OCI-LY1 (cell line): Measurements from ENCODE around the gene CRTAP.

Experiments
- H2AFZ ChIP-seq: fragments of 200-600 bp; sonication (generic), shearing (Covaris generic); 2 replicates; pipeline ENCODE4 v1.6.0; 2014; ENCODE audit warnings: antibody characterized with exemption, mild to moderate bottlenecking, low read length
- H3F3A ChIP-seq: fragments of 200-600 bp; sonication (generic), shearing (Covaris generic); 2 replicates; pipeline ENCODE4 v1.6.0; 2014; ENCODE audit warnings: mild to moderate bottlenecking, antibody characterized with exemption, low read length, moderate library complexity; ENCODE audit not compliant: insufficient read depth
- H3K27ac ChIP-seq: fragments of 200-600 bp; sonication (generic); 2 replicates; pipeline ENCODE4 v1.5.1; 2014; ENCODE audit warnings: low read length, mixed run types, mild to moderate bottlenecking, low read depth; ENCODE audit not compliant: poor library complexity, severe bottlenecking
- H3K27me3 ChIP-seq: fragments of 200-600 bp; sonication (generic); 2 replicates; pipeline ENCODE4 v1.6.0; 2014; ENCODE audit warnings: antibody characterized with exemption, mild to moderate bottlenecking, low read length, moderate library complexity; ENCODE audit not compliant: insufficient read depth
- H3K36me3 ChIP-seq: fragments of 200-600 bp; sonication (generic); 2 replicates; pipeline ENCODE4 v1.6.1; 2014; ENCODE audit warnings: mild to moderate bottlenecking, antibody characterized with exemption, low read length, moderate library complexity, mixed read lengths; ENCODE audit not compliant: insufficient read depth
- H3K4me1 ChIP-seq: fragments of 200-600 bp; sonication (generic); 2 replicates; pipeline ENCODE4 v1.5.1; 2014; ENCODE audit warnings: mild to moderate bottlenecking, low read length, moderate library complexity; ENCODE audit not compliant: insufficient read depth, severe bottlenecking
- H3K4me2 ChIP-seq: fragments of 200-600 bp; sonication (generic), shearing (Covaris generic); 2 replicates; pipeline ENCODE4 v1.6.1; 2014; ENCODE audit warnings: low read length
- H3K4me3 ChIP-seq: fragments of 200-600 bp; sonication (generic); 2 replicates; pipeline ENCODE4 v1.5.1; 2014; ENCODE audit warnings: low read length, low read depth, mild to moderate bottlenecking, mixed read lengths; ENCODE audit not compliant: poor library complexity, severe bottlenecking
- H3K79me2 ChIP-seq: fragments of 200-600 bp; shearing (Covaris generic); 2 replicates; pipeline ENCODE4 v1.6.1; 2016; ENCODE audit warnings: mixed run types, low read length, mixed read lengths; ENCODE audit not compliant: insufficient read depth
- H3K9ac ChIP-seq: fragments of 200-600 bp; sonication (generic), shearing (Covaris generic); 2 replicates; pipeline ENCODE4 v1.6.1; 2014; ENCODE audit warnings: mild to moderate bottlenecking, low read length, mixed read lengths
- H3K9me2 ChIP-seq: fragments of 200-600 bp; sonication (generic), shearing (Covaris generic); 2 replicates; pipeline ENCODE4 v1.6.1; 2014; ENCODE audit warnings: low read depth, mild to moderate bottlenecking, low read length, mixed read lengths
- H3K9me3 ChIP-seq: fragments of 200-600 bp; shearing (Covaris generic); 2 replicates; pipeline ENCODE4 v1.6.1; 2014; ENCODE audit warnings: low read length, mixed read lengths
- H4K20me1 ChIP-seq: fragments of 200-600 bp; sonication (generic), shearing (Covaris generic); 2 replicates; pipeline ENCODE4 v1.6.0; 2016; ENCODE audit warnings: mild to moderate bottlenecking, low read length; ENCODE audit not compliant: insufficient read depth
- EZH2 ChIP-seq: fragments of 200-600 bp; sonication (generic), shearing (Covaris generic); IDR thresholded peaks from 2 replicates; pipeline ENCODE4 v1.8.0; 2017; ENCODE audit warnings: borderline replicate concordance, mixed run types, mild to moderate bottlenecking, antibody characterized with exemption, low read length, moderate library complexity, mixed read lengths
- TF ChIP-seq, protein P1 (sequence below): fragments of 200-600 bp; sonication (generic), shearing (Covaris generic); IDR thresholded peaks from 2 replicates; pipeline ENCODE4 v1.5.1; 2017; ENCODE audit warnings: mild to moderate bottlenecking, antibody characterized with exemption, low read length, moderate library complexity, mixed read lengths

Gene CRTAP

DNA sequence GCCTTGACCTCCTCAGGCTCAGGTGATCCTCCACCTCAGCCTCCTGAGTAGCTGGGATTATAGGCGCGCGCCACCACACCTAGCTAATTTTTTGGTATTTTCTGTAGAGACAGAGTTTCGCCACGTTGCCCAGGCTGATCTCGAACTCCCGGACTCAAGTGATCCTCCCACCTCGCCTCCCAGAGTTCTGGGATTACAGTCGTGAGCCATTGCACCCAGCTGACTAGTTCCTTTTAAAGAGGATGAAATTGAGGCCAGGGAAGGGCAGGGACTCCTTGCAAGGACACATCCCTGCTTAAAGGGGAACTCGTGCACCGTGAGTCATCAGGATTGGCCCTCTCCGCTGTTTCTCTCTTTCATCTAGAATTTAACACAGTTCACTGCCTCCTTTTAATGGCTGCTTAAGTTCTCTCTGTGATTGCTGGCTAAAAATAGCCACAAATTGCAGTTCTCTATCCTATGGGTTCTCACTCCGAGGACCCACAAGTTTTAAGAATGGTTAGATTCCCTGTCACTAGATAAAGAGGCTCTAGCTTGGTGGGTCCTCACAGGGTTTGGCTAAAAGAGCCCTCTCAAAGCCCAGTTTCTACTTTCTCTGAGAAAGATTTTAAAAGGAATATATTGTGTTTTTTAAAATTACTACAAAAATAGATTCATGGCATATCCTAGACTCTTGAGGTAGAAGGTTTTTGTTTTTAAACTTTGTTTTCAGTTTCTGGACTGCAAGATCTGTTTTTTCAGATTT, 1.4 kb downstream of the CRTAP start:
- Histone ChIP-seq H3K9ac (peak overlapping the region; percentile 14; the same call in 1 of the 2 replicates), H3K4me3 (peak overlapping the region; percentile 84), H3K4me2 (peak overlapping the region; percentile 100)

DNA sequence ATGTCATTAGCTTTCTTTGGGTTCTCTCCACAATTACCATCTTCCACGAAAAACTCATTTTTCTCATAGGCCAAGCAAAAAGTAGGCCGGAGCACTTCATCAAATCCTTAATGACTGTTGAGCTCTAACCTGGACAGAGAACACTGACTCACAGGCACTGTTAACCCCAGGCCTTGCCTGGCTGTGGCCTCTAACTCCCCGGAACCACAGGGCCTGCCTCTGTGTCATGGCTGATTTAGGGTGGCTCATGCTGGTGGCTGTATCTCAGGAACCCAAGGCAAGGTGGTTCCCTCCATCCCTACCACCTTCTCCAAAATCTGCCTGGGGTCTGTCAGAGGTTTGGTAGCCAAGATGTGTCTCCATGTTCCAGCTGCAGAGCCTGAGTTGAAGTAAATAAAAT, 3.6 kb downstream of the CRTAP start:
- no peaks in the 10 kb centered on the region for H3K27me3 ChIP-seq
- no peak overlapping the region for H3K9ac ChIP-seq
- no peaks in the 10 kb centered on the region for H3K9me3 ChIP-seq

More for the DNA sequence above, 1.4 kb downstream of the CRTAP start:
- peaks cover 9% of the 10 kb centered on the region; the same call in 1 of the 2 replicates for H3K36me3 ChIP-seq
- H3K4me1 ChIP-seq: peaks cover 25% of the 10 kb centered on the region
- H3K9me3 ChIP-seq: 0 out of 2 replicates have a peak, but pooled peaks cover 3% of the 10 kb centered on the region
- H3K27ac ChIP-seq: peak overlapping the region; percentile 25
- no peaks in the 10 kb centered on the region for H4K20me1 ChIP-seq
- no peaks in the 10 kb centered on the region for H3K79me2 ChIP-seq
- no peak overlapping the region for H2AFZ ChIP-seq
- H3K27me3 ChIP-seq: no peaks in the 10 kb centered on the region
- no peaks in the 10 kb centered on the region for H3K9me2 ChIP-seq
- TF ChIP-seq, protein P1, sequence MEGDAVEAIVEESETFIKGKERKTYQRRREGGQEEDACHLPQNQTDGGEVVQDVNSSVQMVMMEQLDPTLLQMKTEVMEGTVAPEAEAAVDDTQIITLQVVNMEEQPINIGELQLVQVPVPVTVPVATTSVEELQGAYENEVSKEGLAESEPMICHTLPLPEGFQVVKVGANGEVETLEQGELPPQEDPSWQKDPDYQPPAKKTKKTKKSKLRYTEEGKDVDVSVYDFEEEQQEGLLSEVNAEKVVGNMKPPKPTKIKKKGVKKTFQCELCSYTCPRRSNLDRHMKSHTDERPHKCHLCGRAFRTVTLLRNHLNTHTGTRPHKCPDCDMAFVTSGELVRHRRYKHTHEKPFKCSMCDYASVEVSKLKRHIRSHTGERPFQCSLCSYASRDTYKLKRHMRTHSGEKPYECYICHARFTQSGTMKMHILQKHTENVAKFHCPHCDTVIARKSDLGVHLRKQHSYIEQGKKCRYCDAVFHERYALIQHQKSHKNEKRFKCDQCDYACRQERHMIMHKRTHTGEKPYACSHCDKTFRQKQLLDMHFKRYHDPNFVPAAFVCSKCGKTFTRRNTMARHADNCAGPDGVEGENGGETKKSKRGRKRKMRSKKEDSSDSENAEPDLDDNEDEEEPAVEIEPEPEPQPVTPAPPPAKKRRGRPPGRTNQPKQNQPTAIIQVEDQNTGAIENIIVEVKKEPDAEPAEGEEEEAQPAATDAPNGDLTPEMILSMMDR: no peak
- no peak for TF ChIP-seq EZH2
- H3F3A ChIP-seq: no peaks in the 10 kb centered on the region

DNA sequence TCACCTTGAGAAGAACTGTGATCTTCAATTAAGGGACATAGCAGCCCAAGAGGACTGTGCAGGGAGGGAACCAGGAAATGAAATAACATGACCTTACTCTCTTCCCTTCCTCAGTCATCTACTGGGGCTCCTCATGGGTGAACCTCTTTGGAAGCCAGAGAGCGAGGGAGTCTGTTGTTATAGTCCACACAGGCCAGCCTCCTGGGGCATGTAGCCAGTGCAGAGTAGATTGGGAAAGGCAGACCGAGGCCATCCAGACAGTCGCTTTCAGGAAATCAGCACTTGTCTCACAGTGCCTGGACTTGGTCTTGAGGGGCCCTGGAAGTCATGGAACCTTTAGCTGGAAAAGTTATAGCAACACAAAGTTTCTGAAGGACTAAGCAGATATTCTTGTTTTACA, 6.1 kb downstream of the CRTAP start:
- no peak for TF ChIP-seq EZH2
- TF ChIP-seq, protein P1: no peak
- Histone ChIP-seq H3K79me2 (no peaks in the 10 kb centered on the region), H3K9me2 (no peaks in the 10 kb centered on the region), H3K27ac (no peak overlapping the region), H3K27me3 (no peaks in the 10 kb centered on the region), H3K36me3 (peaks cover 17% of the 10 kb centered on the region; the same call in 1 of the 2 replicates), H3K9ac (no peak overlapping the region), H3F3A (no peaks in the 10 kb centered on the region), H3K4me3 (no peak overlapping the region), H3K4me1 (peaks cover 12% of the 10 kb centered on the region), H3K9me3 (no peaks in the 10 kb centered on the region), H4K20me1 (no peaks in the 10 kb centered on the region), H3K4me2 (no peak overlapping the region), H2AFZ (no peak overlapping the region)

More for the DNA sequence above, 3.6 kb downstream of the CRTAP start:
- H3K4me2 ChIP-seq: no peak overlapping the region
- no peak overlapping the region for H2AFZ ChIP-seq
- no peak overlapping the region for H3K27ac ChIP-seq
- no peaks in the 10 kb centered on the region for H3F3A ChIP-seq
- no peaks in the 10 kb centered on the region for H4K20me1 ChIP-seq
- no peaks in the 10 kb centered on the region for H3K9me2 ChIP-seq
- H3K4me3 ChIP-seq: no peak overlapping the region
- no peaks in the 10 kb centered on the region for H3K79me2 ChIP-seq
- H3K36me3 ChIP-seq: peaks cover 9% of the 10 kb centered on the region
- peaks cover 25% of the 10 kb centered on the region for H3K4me1 ChIP-seq
- TF ChIP-seq, protein P1: no peak
- TF ChIP-seq EZH2: no peak
